NCI-H1694 (cell line): ENCODE data around the gene OR4D2.

Experiments used
- DNase-seq: peaks from one replicate; lab custom pipeline; 2025; lab: John Stamatoyannopoulos, UW

Gene OR4D2

DNA sequence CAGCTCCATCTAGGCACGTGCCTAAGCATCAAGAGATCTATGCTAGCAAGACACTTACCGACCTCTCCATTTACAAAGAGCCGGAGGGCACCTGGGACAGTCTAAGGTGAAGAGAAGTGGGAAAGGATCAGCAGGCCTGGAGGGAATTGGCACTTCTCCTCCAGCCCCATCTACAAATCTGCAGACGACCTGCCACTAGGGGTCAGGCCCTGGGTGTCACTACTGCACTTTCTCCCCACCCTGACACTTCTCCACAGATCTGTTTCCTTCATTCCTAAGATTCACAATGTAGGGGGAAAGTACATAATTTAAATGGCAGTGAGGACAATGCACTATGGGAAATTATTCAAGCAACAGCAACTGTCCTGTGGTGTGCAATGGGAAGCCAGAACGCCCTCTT, 44.1 kb downstream of the OR4D2 start:
- DNase-seq = no peak

DNA sequence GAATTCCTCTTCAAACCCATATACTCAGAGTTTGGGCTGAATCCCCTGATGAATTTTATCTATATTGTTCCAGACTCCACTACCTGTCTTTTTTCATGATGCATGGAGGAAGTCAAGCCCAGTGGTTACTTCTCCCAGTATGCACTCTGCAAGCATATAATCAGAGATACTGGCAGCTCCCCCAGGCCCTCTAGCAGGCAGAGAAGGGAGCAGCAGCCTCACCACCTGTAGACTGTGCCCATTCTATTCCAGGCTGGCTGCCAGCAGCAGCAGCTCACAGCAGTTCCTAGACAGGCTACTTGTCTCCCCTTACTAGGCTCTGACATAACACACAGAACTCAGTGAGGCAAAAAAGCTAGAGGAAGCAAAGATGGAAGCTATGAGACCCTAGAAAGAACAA, 48.9 kb downstream of the OR4D2 start:
- peak; percentile 10 for DNase-seq

DNA sequence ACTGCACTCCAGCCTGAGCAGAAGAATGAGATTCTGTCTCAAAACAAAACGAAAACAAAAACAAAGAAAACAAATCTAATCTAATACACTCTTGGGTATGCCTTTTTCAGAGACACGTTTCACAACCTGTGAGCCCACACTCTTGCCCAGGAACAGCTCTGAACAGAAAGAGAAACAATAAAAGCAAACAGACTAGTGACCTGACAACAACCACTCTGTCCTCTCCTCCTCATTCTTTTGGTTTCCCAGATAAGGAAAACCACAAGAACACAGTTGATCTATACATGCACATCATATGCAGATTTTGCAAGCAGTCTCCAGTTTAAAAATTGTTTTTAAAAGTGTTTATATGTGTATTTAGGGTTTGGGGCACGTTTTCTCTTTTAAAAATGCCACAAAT, 51.0 kb downstream of the OR4D2 start:
- no peak for DNase-seq

DNA sequence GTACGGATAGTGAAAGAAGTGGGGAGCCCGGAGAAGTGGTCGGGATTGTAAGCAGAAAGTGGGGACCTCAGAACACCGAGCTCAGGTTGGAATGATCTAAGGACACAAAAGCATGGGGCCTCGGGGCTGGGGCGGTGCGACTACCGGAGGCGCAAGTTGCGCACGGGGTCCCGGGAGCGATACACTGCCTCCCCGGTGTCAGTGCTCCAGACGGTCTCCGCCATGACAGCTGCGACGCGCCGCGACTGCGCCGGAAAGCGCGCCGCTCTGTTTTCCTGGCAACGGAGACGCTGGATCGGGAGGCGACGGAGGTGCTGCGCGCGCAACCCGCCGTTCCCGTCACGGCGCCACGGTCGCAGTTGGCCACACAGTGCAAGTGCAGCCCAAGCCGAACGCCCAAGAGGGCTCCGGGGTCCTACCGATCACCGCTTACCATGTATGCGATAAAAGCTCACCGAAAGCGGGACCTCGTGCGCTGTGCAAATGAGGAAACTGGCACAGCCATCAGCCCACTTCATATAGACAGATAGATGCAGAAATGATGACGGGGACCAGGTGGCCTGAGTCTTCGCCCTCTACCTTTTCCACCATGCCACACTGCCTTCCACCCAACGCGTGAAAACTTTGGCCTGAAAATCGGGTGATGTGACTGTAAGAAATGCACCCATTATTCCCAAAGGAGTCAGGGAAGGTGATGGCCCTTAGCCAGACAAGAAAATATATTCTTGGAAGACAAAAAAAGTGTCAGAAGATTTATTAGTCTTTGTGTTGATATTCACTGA, 52.4 kb downstream of the OR4D2 start, which contains the start of gene MKS1:
TSS of gene MKS1 (minus strand) at position 249 of the 782 bp plus-strand sequence. CDS start at position 224, 25 bp downstream.
- peak; percentile 86 for DNase-seq

DNA sequence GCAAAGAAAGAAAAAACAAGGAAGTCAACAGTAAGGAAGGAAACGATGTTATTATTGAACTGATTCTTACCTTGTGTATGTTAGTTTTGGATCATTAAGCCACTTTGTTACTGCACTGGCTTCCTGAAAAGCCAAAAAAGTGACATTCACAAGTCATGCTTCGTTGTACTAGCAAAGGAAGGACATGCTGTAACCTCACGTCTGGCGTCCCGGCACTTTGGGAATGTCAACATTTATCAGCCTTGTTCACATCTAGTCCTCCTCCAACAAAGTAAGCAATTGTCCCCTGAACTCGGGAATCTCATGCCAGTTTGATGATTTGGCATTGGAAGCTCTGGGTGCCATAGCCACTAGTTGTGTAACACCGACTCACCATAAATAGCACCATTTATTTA, 53.0 kb downstream of the OR4D2 start:
- no peak for DNase-seq
